Mononuclear cell (primary cell): Measurements from ENCODE around the gene KIF12. TPM values are rescaled to one million over a fixed set of nuclear protein-coding genes. Genes with fewer than 3 reads are reported as not detected.

Source experiments
- H3K27me3 ChIP-seq: 2 replicates; pipeline ENCODE4 v1.6.0; 2011; ENCODE audit warnings: low read length, control low read depth; ENCODE audit not compliant: insufficient read depth
- H3K4me1 ChIP-seq: 2 replicates; pipeline ENCODE4 v1.5.1; 2011; ENCODE audit warnings: mild to moderate bottlenecking, low read length, control low read depth; ENCODE audit not compliant: insufficient read depth
- H3K4me3 ChIP-seq: 2 replicates; pipeline ENCODE4 v1.5.1; 2011; ENCODE audit warnings: mild to moderate bottlenecking, low read length, moderate library complexity
- H3K9me3 ChIP-seq: 2 replicates; pipeline ENCODE4 v1.5.1; 2011; ENCODE audit warnings: low read depth, mild to moderate bottlenecking, control low read depth, low read length
- total RNA-seq: library from RNA; depleted of rRNA; stranded (reverse); fragments of >200 nt; gene quantifications from one replicate; pipeline ENCODE4 v1.2.3, GENCODE V29; 2012

Gene KIF12
- total RNA-seq, 1 donor, result not detected

DNA sequence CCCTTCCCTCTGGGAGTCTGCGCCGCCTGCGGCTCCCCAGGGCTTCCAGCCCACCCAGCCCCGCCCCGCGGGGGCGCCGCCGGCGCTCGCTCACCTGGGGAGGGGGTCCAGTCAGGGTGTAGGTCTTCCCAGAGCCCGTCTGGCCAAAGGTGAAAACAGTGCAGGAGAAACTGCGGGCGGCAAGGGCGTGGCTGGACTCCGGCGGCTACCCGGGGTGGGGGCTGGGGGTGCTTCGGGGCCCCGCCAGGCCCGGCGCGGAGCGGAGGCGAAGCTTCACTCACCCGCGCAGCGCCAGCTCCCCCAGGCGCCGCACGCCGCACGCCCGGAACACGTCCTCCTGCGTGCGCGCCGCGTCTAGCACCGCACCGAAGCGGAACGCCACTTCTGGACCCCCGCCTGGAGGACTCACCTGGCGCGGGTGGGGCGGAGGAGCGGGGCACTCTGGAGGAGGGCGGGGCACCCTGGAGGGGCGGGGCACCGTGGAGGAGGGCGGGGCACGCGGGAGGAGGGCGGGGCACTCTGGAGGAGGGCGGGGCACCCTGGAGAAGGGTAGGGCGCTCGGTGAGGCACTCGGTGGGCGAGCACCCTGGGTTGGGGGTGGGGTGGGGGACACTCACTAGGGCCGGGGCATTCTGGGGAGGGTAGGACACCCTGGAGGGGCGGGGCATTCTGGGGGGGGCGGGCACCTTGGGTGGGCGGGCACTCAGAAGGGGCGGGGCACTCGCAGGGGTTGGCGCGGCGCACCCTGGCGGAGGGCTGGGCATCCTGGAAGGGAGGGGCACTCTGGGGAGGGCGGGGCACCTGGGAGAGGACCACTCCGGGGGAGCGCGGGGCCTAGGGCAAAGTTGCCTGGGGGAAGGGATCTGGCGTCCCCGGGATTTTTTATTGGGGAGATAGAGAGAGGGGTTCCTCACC is 814 bp downstream of the KIF12 start:
- peaks cover 8% of the 10 kb centered on the region for H3K27me3 ChIP-seq
- peaks cover 6% of the 10 kb centered on the region for H3K4me1 ChIP-seq
- H3K4me3 ChIP-seq, result no peak overlapping the region
- no peaks in the 10 kb centered on the region for H3K9me3 ChIP-seq

- Histone ChIP-seq H3K9me3 (no peaks in the 10 kb centered on the region), H3K27me3 (peaks cover 8% of the 10 kb centered on the region), H3K4me3 (no peak overlapping the region), H3K4me1 (peaks cover 6% of the 10 kb centered on the region)
These were observed 1.5 kb downstream of the KIF12 start for GRCh38 chr9:114097613-114098020.

GRCh38 chr9:114096866-114097612 is 2.1 kb downstream of the KIF12 start:
- H3K4me1 ChIP-seq, result peaks cover 6% of the 10 kb centered on the region
- H3K27me3 ChIP-seq, result peaks cover 8% of the 10 kb centered on the region
- H3K9me3 ChIP-seq, result no peaks in the 10 kb centered on the region
- no peak overlapping the region for H3K4me3 ChIP-seq

- H3K4me1 ChIP-seq, result peaks cover 6% of the 10 kb centered on the region
- peaks cover 8% of the 10 kb centered on the region for H3K27me3 ChIP-seq
- no peak overlapping the region for H3K4me3 ChIP-seq
- H3K9me3 ChIP-seq, result no peaks in the 10 kb centered on the region
These were observed 3.0 kb downstream of the KIF12 start for GRCh38 chr9:114096041-114096511.

GRCh38 chr9:114094971-114095370 is 4.1 kb downstream of the KIF12 start:
- H3K4me1 ChIP-seq, result peaks cover 6% of the 10 kb centered on the region
- H3K4me3 ChIP-seq, result no peak overlapping the region
- H3K9me3 ChIP-seq, result no peaks in the 10 kb centered on the region
- H3K27me3 ChIP-seq, result peaks cover 8% of the 10 kb centered on the region

- Histone ChIP-seq H3K4me3 (no peak overlapping the region), H3K27me3 (peaks cover 8% of the 10 kb centered on the region), H3K9me3 (no peaks in the 10 kb centered on the region), H3K4me1 (peaks cover 6% of the 10 kb centered on the region)
These were observed 5.2 kb downstream of the KIF12 start for GRCh38 chr9:114093761-114094505.

GRCh38 chr9:114093031-114093471 is 6.0 kb downstream of the KIF12 start:
- Histone ChIP-seq H3K27me3 (peaks cover 6% of the 10 kb centered on the region), H3K4me1 (peaks cover 6% of the 10 kb centered on the region), H3K4me3 (no peak overlapping the region), H3K9me3 (no peaks in the 10 kb centered on the region)

- Histone ChIP-seq H3K4me1 (no peaks in the 10 kb centered on the region), H3K27me3 (peaks cover under 1% of the 10 kb centered on the region), H3K4me3 (no peak overlapping the region), H3K9me3 (no peaks in the 10 kb centered on the region)
These were observed 6.8 kb downstream of the KIF12 start for GRCh38 chr9:114092336-114092735.

- no peak overlapping the region for H3K4me3 ChIP-seq
- no peaks in the 10 kb centered on the region for H3K4me1 ChIP-seq
- no peaks in the 10 kb centered on the region for H3K9me3 ChIP-seq
- no peaks in the 10 kb centered on the region for H3K27me3 ChIP-seq
These were observed 7.4 kb downstream of the KIF12 start for GRCh38 chr9:114091711-114092110.

GRCh38 chr9:114090798-114091197 is 8.3 kb downstream of the KIF12 start:
- Histone ChIP-seq H3K4me3 (no peak overlapping the region), H3K27me3 (no peaks in the 10 kb centered on the region), H3K9me3 (no peaks in the 10 kb centered on the region), H3K4me1 (no peaks in the 10 kb centered on the region)

- H3K4me1 ChIP-seq, result no peaks in the 10 kb centered on the region
- H3K4me3 ChIP-seq, result no peak overlapping the region
- no peaks in the 10 kb centered on the region for H3K9me3 ChIP-seq
- H3K27me3 ChIP-seq, result no peaks in the 10 kb centered on the region
These were observed 9.8 kb downstream of the KIF12 start for GRCh38 chr9:114089206-114089840.

DNA sequence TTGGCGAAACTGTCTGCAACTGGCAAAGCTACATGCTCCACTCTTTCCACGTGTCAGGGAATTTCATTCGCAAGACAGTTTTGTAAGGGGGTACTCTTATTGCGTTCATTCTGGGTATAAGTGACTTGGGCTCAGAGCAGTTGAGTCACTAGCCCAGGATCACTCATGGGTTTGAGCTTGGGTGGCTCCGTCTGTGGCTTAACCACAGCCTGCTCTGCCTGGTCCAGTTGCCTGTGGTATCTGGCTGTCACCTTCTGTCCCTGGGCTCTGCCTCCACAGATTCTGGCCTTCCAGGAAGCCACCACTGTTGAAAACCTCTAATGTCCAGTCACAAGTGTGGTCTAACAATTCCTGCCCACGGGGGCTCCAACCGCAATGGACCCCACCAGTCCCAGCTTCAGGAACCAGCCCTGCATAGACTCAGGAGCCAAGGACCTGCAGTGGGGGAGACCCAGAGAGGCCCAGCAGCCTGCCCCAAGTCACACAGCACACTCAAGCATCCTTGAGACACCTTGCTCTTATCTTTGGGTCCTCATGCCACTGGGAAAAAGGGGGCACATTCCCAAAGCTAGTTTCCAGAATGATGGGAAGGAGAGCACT is 10.4 kb downstream of the KIF12 start:
- Histone ChIP-seq H3K9me3 (no peaks in the 10 kb centered on the region), H3K4me3 (no peak overlapping the region), H3K27me3 (no peaks in the 10 kb centered on the region), H3K4me1 (no peaks in the 10 kb centered on the region)

- Histone ChIP-seq H3K9me3 (no peaks in the 10 kb centered on the region), H3K4me1 (no peaks in the 10 kb centered on the region), H3K27me3 (no peaks in the 10 kb centered on the region), H3K4me3 (no peak overlapping the region)
These were observed 11.4 kb downstream of the KIF12 start for GRCh38 chr9:114087721-114088120.

DNA sequence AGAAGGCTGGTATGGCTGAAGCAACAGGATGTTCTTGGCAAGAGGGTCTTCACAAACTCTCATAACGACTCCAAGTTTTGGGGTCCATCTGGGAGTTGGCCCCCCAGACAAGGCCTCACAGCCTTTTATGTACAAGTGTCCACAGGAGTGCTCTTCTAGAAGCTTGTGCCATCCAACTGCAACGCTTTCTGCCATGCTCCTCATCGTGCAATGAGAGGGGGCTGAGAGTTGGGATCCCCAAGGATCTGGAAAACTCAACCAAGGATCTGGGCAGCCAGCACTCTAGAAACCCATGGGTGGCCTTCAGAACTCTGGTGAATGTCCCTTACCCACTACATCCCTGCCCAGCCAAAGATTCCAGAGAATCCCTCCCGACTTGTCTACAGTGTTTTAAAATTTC is 12.5 kb downstream of the KIF12 start:
- no peak overlapping the region for H3K4me3 ChIP-seq
- no peaks in the 10 kb centered on the region for H3K27me3 ChIP-seq
- H3K9me3 ChIP-seq, result no peaks in the 10 kb centered on the region
- no peaks in the 10 kb centered on the region for H3K4me1 ChIP-seq
